Measurements from ENCODE around the gene FLOT2. TPM values are rescaled to one million over a fixed set of nuclear protein-coding genes. Genes with fewer than 3 reads are reported as not detected.

The FLOT2 gene
- total RNA-seq, 4 donors from 2014 or later = 48.1 to 76.1 (median 58.6) TPM

- no peak for TF ChIP-seq CTCF (IDR thresholded peaks at IDR 0.05; ENCODE audit: low read depth)
Measured at GRCh38 chr17:28878158-28878910, 19.2 kb downstream of the FLOT2 start.

GRCh38 chr17:28875848-28876550 is 21.5 kb downstream of the FLOT2 start:
- TF ChIP-seq CTCF (IDR thresholded peaks at IDR 0.05; ENCODE audit: low read depth) = no peak

- no peak for TF ChIP-seq CTCF (IDR thresholded peaks at IDR 0.05; ENCODE audit: low read depth)
Measured at GRCh38 chr17:28874750-28875149, 22.8 kb downstream of the FLOT2 start.

- TF ChIP-seq CTCF (IDR thresholded peaks at IDR 0.05; ENCODE audit: low read depth) = no peak
Measured at GRCh38 chr17:28873839-28874238, 23.7 kb downstream of the FLOT2 start.

GRCh38 chr17:28871056-28871579 is 26.4 kb downstream of the FLOT2 start:
- TF ChIP-seq CTCF (IDR thresholded peaks at IDR 0.05; ENCODE audit: low read depth) = no peak

- TF ChIP-seq CTCF (IDR thresholded peaks at IDR 0.05; ENCODE audit: low read depth) = no peak
Measured at GRCh38 chr17:28867276-28867675, 30.3 kb downstream of the FLOT2 start.

Measured in subcutaneous adipose tissue (tissue), 4 donors.